Neural progenitor cell (in vitro differentiated cells): ENCODE results near the gene SPRED1. TPM values are rescaled to one million over a fixed set of nuclear protein-coding genes. Genes with fewer than 3 reads are reported as not detected.

Source experiments
- DNase-seq: peaks from one replicate; pipeline ENCODE4 v3.0.0-alpha.2; 2016; ENCODE audit warnings: low spot score
- H2AFZ ChIP-seq: fragments of 200-600 bp; sonication (generic); replicated peaks from 2 replicates; pipeline ENCODE4 v1.6.1; 2016; ENCODE audit warnings: antibody characterized with exemption
- H3F3A ChIP-seq: fragments of 200-600 bp; sonication (generic); 2 replicates; pipeline ENCODE4 v1.6.1; 2016; ENCODE audit warnings: antibody characterized with exemption, low read depth
- H3K27ac ChIP-seq: fragments of 200-600 bp; sonication (generic); 2 replicates; pipeline ENCODE4 v1.5.1; 2016; ENCODE audit warnings: mild to moderate bottlenecking
- H3K27me3 ChIP-seq: fragments of 200-600 bp; sonication (generic); 2 replicates; pipeline ENCODE4 v1.6.1; 2016; ENCODE audit warnings: mild to moderate bottlenecking, moderate library complexity
- H3K36me3 ChIP-seq: fragments of 200-600 bp; sonication (generic); 2 replicates; pipeline ENCODE4 v1.5.1; 2016
- H3K4me1 ChIP-seq: fragments of 200-600 bp; sonication (generic); 2 replicates; pipeline ENCODE4 v1.6.1; 2016; ENCODE audit warnings: mixed run types
- H3K4me2 ChIP-seq: fragments of 200-600 bp; sonication (generic); 2 replicates; pipeline ENCODE4 v1.6.1; 2016
- H3K4me3 ChIP-seq: fragments of 200-600 bp; sonication (generic); 2 replicates; pipeline ENCODE4 v1.5.1; 2016
- H3K79me2 ChIP-seq: fragments of 200-600 bp; sonication (generic); 2 replicates; pipeline ENCODE4 v1.6.1; 2016; ENCODE audit warnings: low read depth
- H3K9ac ChIP-seq: fragments of 200-600 bp; sonication (generic); 2 replicates; pipeline ENCODE4 v1.6.1; 2016
- H3K9me3 ChIP-seq: fragments of 200-600 bp; sonication (generic); 2 replicates; pipeline ENCODE4 v1.5.1; 2016; ENCODE audit warnings: low read depth
- H4K20me1 ChIP-seq: fragments of 200-600 bp; sonication (generic); 2 replicates; pipeline ENCODE4 v1.6.1; 2016; ENCODE audit warnings: low read depth
- H3K27ac Mint-ChIP-seq: 3 replicates; pipeline ENCODE4 v1.8.0; 2021; ENCODE audit warnings: mixed read lengths
- H3K27me3 Mint-ChIP-seq: 2 replicates; pipeline ENCODE4 v1.8.0; 2022; ENCODE audit warnings: low read depth, mild to moderate bottlenecking, inconsistent platforms, moderate library complexity, mixed read lengths; ENCODE audit not compliant: insufficient read depth
- H3K36me3 Mint-ChIP-seq: 3 replicates; pipeline ENCODE4 v1.8.0; 2021; ENCODE audit warnings: mixed read lengths
- H3K4me1 Mint-ChIP-seq: 3 replicates; pipeline ENCODE4 v1.8.0; 2021; ENCODE audit warnings: mixed read lengths
- H3K4me3 Mint-ChIP-seq: 3 replicates; pipeline ENCODE4 v1.8.0; 2021; ENCODE audit warnings: mild to moderate bottlenecking, moderate library complexity, mixed read lengths
- H3K9me3 Mint-ChIP-seq: 3 replicates; pipeline ENCODE4 v1.8.0; 2020; ENCODE audit warnings: mixed read lengths
- EZH2 ChIP-seq: fragments of 200-600 bp; sonication (generic); IDR thresholded peaks from 2 replicates; pipeline ENCODE4 v1.6.1; 2017; ENCODE audit warnings: antibody characterized with exemption, mild to moderate bottlenecking, moderate library complexity
- EZH2phosphoT487 ChIP-seq: fragments of 200-600 bp; sonication (generic); IDR thresholded peaks from 2 replicates; pipeline ENCODE4 v1.6.1; 2017; ENCODE audit warnings: antibody characterized with exemption
- total RNA-seq: library from RNA; depleted of rRNA; stranded (reverse); fragments of >200 nt; gene quantifications from 2 replicates; pipeline ENCODE4 v1.2.3, GENCODE V29; 2015; ENCODE audit warnings: low replicate concordance
- TF ChIP-seq, protein P1 (sequence below): fragments of 200-600 bp; sonication (generic); IDR thresholded peaks from 2 replicates; pipeline ENCODE4 v1.5.1; 2017; ENCODE audit warnings: antibody characterized with exemption, mild to moderate bottlenecking

The SPRED1 gene
- total RNA-seq, 1 donor from 2014 or later = 49.3 TPM

DNA sequence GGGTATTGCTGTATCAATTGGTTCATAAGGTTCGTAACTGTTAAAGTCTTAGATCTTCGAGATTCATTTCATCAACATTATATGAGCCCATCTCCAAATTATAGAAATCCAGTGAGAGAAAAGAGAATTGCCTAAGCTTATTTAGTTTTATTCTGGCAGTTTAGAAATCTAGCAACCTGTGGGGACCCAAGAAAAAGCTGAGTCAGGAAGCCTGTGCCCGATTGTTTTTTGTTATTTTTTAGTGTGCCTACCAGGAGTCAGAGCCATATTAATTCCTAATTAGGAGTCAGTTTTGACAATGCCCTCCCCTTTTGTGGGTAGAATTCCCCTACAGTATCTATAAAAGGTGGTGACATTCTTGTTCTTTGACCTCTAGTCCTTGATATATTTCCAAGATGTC is 59.6 kb downstream of the SPRED1 start:
- Histone ChIP-seq H3K27ac (no peak overlapping the region), H3K79me2 (peaks cover 98% of the 10 kb centered on the region), H3K9me3 (no peaks in the 10 kb centered on the region), H3K27me3 (no peaks in the 10 kb centered on the region), H3K4me2 (no peak overlapping the region), H4K20me1 (peaks cover 47% of the 10 kb centered on the region), H3K4me1 (peaks cover 9% of the 10 kb centered on the region), H3F3A (no peaks in the 10 kb centered on the region), H3K9ac (no peak overlapping the region), H3K4me3 (no peak overlapping the region), H3K36me3 (no peaks in the 10 kb centered on the region), H2AFZ (no peak overlapping the region)
- Mint-ChIP-seq H3K36me3 (peaks cover 63% of the 10 kb centered on the region), H3K27me3 (no peaks in the 10 kb centered on the region), H3K9me3 (peaks cover 26% of the 10 kb centered on the region), H3K4me3 (no peak overlapping the region), H3K4me1 (no peaks in the 10 kb centered on the region), H3K27ac (no peak overlapping the region)
- TF ChIP-seq, protein P1, sequence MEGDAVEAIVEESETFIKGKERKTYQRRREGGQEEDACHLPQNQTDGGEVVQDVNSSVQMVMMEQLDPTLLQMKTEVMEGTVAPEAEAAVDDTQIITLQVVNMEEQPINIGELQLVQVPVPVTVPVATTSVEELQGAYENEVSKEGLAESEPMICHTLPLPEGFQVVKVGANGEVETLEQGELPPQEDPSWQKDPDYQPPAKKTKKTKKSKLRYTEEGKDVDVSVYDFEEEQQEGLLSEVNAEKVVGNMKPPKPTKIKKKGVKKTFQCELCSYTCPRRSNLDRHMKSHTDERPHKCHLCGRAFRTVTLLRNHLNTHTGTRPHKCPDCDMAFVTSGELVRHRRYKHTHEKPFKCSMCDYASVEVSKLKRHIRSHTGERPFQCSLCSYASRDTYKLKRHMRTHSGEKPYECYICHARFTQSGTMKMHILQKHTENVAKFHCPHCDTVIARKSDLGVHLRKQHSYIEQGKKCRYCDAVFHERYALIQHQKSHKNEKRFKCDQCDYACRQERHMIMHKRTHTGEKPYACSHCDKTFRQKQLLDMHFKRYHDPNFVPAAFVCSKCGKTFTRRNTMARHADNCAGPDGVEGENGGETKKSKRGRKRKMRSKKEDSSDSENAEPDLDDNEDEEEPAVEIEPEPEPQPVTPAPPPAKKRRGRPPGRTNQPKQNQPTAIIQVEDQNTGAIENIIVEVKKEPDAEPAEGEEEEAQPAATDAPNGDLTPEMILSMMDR = no peak
- TF ChIP-seq EZH2phosphoT487 = no peak
- TF ChIP-seq EZH2 = no peak
- DNase-seq = no peak

DNA sequence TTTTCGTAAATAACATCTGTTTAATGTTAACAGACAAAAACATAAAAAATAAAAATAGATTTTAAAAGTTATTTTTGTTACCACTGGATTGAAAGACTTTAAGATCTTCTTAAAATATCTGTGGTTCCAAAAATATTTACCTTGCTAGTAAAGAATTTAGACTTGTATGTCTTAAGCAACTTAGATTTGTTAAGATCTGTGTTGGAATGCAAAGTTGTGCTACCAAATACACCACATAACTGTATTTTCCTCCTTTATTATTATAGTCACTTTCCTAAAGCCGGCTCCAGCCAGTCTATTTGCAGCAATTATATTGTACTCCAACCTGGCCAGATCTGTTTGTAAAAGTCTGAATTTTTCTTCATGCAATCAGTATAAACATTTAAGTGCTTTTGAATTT is 63.7 kb downstream of the SPRED1 start:
- peaks cover 7% of the 10 kb centered on the region for H3K9me3 Mint-ChIP-seq
- Histone ChIP-seq H3K36me3 (no peaks in the 10 kb centered on the region), H4K20me1 (peaks cover 51% of the 10 kb centered on the region), H3K79me2 (peaks cover 100% of the 10 kb centered on the region), H3K27me3 (no peaks in the 10 kb centered on the region), H3K4me1 (peaks cover 9% of the 10 kb centered on the region), H3K4me2 (no peak overlapping the region), H2AFZ (no peak overlapping the region), H3K9me3 (no peaks in the 10 kb centered on the region), H3F3A (no peaks in the 10 kb centered on the region), H3K27ac (no peak overlapping the region), H3K9ac (no peak overlapping the region), H3K4me3 (no peak overlapping the region)
- DNase-seq = no peak
- no peaks in the 10 kb centered on the region for H3K27me3 Mint-ChIP-seq
- TF ChIP-seq, protein P1 = no peak
- TF ChIP-seq EZH2phosphoT487 = no peak
- TF ChIP-seq EZH2 = no peak
- H3K27ac Mint-ChIP-seq = no peak overlapping the region
- peaks cover 32% of the 10 kb centered on the region for H3K36me3 Mint-ChIP-seq
- H3K4me3 Mint-ChIP-seq = no peak overlapping the region
- no peaks in the 10 kb centered on the region for H3K4me1 Mint-ChIP-seq

- TF ChIP-seq EZH2 = no peak
- no peak for TF ChIP-seq EZH2phosphoT487
- TF ChIP-seq, protein P1 = no peak
- no peak overlapping the region for H3K4me3 ChIP-seq
- DNase-seq = no peak
- peaks cover 62% of the 10 kb centered on the region for H3K79me2 ChIP-seq
- Mint-ChIP-seq H3K4me1 (no peaks in the 10 kb centered on the region), H3K4me3 (no peak overlapping the region), H3K36me3 (peaks cover 21% of the 10 kb centered on the region), H3K27me3 (no peaks in the 10 kb centered on the region), H3K9me3 (no peaks in the 10 kb centered on the region), H3K27ac (no peak overlapping the region)
- no peaks in the 10 kb centered on the region for H3K27me3 ChIP-seq
- no peak overlapping the region for H3K9ac ChIP-seq
- peaks cover 13% of the 10 kb centered on the region for H3K36me3 ChIP-seq
- no peaks in the 10 kb centered on the region for H3K9me3 ChIP-seq
- no peak overlapping the region for H3K27ac ChIP-seq
- H2AFZ ChIP-seq = no peak overlapping the region
- no peaks in the 10 kb centered on the region for H3F3A ChIP-seq
- H4K20me1 ChIP-seq = peaks cover 32% of the 10 kb centered on the region
- H3K4me2 ChIP-seq = no peak overlapping the region
- no peaks in the 10 kb centered on the region for H3K4me1 ChIP-seq
Measured at GRCh38 chr15:38320181-38320580, 67.5 kb downstream of the SPRED1 start.
